ENCODE results near the gene GNB5.

GNB5 gene

GRCh38 chr15:52137432-52138357 lies 53.5 kb downstream of the GNB5 start:
- H3K4me3 ChIP-seq: no peak overlapping the region
- H3K36me3 ChIP-seq (ENCODE audit: insufficient read depth, low read length): no peaks in the 10 kb centered on the region
- H3K9ac ChIP-seq (ENCODE audit: insufficient read length): no peak overlapping the region
- TF ChIP-seq POLR2AphosphoS5 (IDR thresholded peaks at IDR 0.05; ENCODE audit: borderline replicate concordance, low read depth, low read length) (no peak), FOXP2 (optimal IDR thresholded peaks at IDR 0.05; ENCODE audit: control extremely low read depth, extremely low read length, insufficient read depth) (no peak), EZH2 (IDR thresholded peaks at IDR 0.05) (no peak)
- H3K9me3 ChIP-seq (ENCODE audit: low read depth, low read length): no peaks in the 10 kb centered on the region
- DNase-seq (ENCODE audit: low read depth, low spot score): no peak
- no peak overlapping the region for H3K27ac ChIP-seq

GRCh38 chr15:52136442-52136980 lies 54.7 kb downstream of the GNB5 start:
- Histone ChIP-seq H3K36me3 (ENCODE audit: insufficient read depth, low read length) (no peaks in the 10 kb centered on the region), H3K4me3 (no peak overlapping the region), H3K9ac (ENCODE audit: insufficient read length) (no peak overlapping the region), H3K9me3 (ENCODE audit: low read depth, low read length) (no peaks in the 10 kb centered on the region), H3K27ac (no peak overlapping the region)
- no peak for DNase-seq (ENCODE audit: low read depth, low spot score)
- TF ChIP-seq POLR2AphosphoS5 (IDR thresholded peaks at IDR 0.05; ENCODE audit: borderline replicate concordance, low read depth, low read length) (no peak), FOXP2 (optimal IDR thresholded peaks at IDR 0.05; ENCODE audit: control extremely low read depth, extremely low read length, insufficient read depth) (no peak), EZH2 (IDR thresholded peaks at IDR 0.05) (no peak)

GRCh38 chr15:52134502-52135144 lies 56.6 kb downstream of the GNB5 start:
- no peak overlapping the region for H3K27ac ChIP-seq
- H3K4me3 ChIP-seq: no peak overlapping the region
- H3K9me3 ChIP-seq (ENCODE audit: low read depth, low read length): no peaks in the 10 kb centered on the region
- no peaks in the 10 kb centered on the region for H3K36me3 ChIP-seq (ENCODE audit: insufficient read depth, low read length)
- TF ChIP-seq POLR2AphosphoS5 (IDR thresholded peaks at IDR 0.05; ENCODE audit: borderline replicate concordance, low read depth, low read length) (no peak), EZH2 (IDR thresholded peaks at IDR 0.05) (no peak), FOXP2 (optimal IDR thresholded peaks at IDR 0.05; ENCODE audit: control extremely low read depth, extremely low read length, insufficient read depth) (no peak)
- DNase-seq (ENCODE audit: low read depth, low spot score): no peak
- no peak overlapping the region for H3K9ac ChIP-seq (ENCODE audit: insufficient read length)

- H3K9me3 ChIP-seq (ENCODE audit: low read depth, low read length): no peaks in the 10 kb centered on the region
- no peak overlapping the region for H3K4me3 ChIP-seq
- no peak for DNase-seq (ENCODE audit: low read depth, low spot score)
- no peak for TF ChIP-seq POLR2AphosphoS5 (IDR thresholded peaks at IDR 0.05; ENCODE audit: borderline replicate concordance, low read depth, low read length)
- TF ChIP-seq FOXP2 (optimal IDR thresholded peaks at IDR 0.05; ENCODE audit: control extremely low read depth, extremely low read length, insufficient read depth): no peak
- no peak for TF ChIP-seq EZH2 (IDR thresholded peaks at IDR 0.05)
- no peak overlapping the region for H3K27ac ChIP-seq
- H3K36me3 ChIP-seq (ENCODE audit: insufficient read depth, low read length): no peaks in the 10 kb centered on the region
- H3K9ac ChIP-seq (ENCODE audit: insufficient read length): no peak overlapping the region
Observed at GRCh38 chr15:52133510-52134220, 57.5 kb downstream of the GNB5 start.

- Histone ChIP-seq H3K9me3 (ENCODE audit: low read depth, low read length) (no peaks in the 10 kb centered on the region), H3K27ac (no peak overlapping the region), H3K4me3 (no peak overlapping the region), H3K9ac (ENCODE audit: insufficient read length) (no peak overlapping the region), H3K36me3 (ENCODE audit: insufficient read depth, low read length) (no peaks in the 10 kb centered on the region)
- no peak for DNase-seq (ENCODE audit: low read depth, low spot score)
- no peak for TF ChIP-seq POLR2AphosphoS5 (IDR thresholded peaks at IDR 0.05; ENCODE audit: borderline replicate concordance, low read depth, low read length)
- TF ChIP-seq EZH2 (IDR thresholded peaks at IDR 0.05): no peak
- TF ChIP-seq FOXP2 (optimal IDR thresholded peaks at IDR 0.05; ENCODE audit: control extremely low read depth, extremely low read length, insufficient read depth): no peak
Observed at GRCh38 chr15:52132066-52132465, 59.1 kb downstream of the GNB5 start.

- Histone ChIP-seq H3K36me3 (ENCODE audit: insufficient read depth, low read length) (no peaks in the 10 kb centered on the region), H3K27ac (no peak overlapping the region), H3K4me3 (no peak overlapping the region), H3K9me3 (ENCODE audit: low read depth, low read length) (no peaks in the 10 kb centered on the region), H3K9ac (ENCODE audit: insufficient read length) (no peak overlapping the region)
- DNase-seq (ENCODE audit: low read depth, low spot score): no peak
- TF ChIP-seq FOXP2 (optimal IDR thresholded peaks at IDR 0.05; ENCODE audit: control extremely low read depth, extremely low read length, insufficient read depth) (no peak), EZH2 (IDR thresholded peaks at IDR 0.05) (no peak), POLR2AphosphoS5 (IDR thresholded peaks at IDR 0.05; ENCODE audit: borderline replicate concordance, low read depth, low read length) (no peak)
Observed at GRCh38 chr15:52128568-52128967, 62.6 kb downstream of the GNB5 start.

GRCh38 chr15:52124270-52124880 lies 66.8 kb downstream of the GNB5 start:
- no peak for TF ChIP-seq EZH2 (IDR thresholded peaks at IDR 0.05)
- TF ChIP-seq FOXP2 (optimal IDR thresholded peaks at IDR 0.05; ENCODE audit: control extremely low read depth, extremely low read length, insufficient read depth): no peak
- TF ChIP-seq POLR2AphosphoS5 (IDR thresholded peaks at IDR 0.05; ENCODE audit: borderline replicate concordance, low read depth, low read length): no peak
- no peak overlapping the region for H3K9ac ChIP-seq (ENCODE audit: insufficient read length)
- no peaks in the 10 kb centered on the region for H3K36me3 ChIP-seq (ENCODE audit: insufficient read depth, low read length)
- H3K9me3 ChIP-seq (ENCODE audit: low read depth, low read length): no peaks in the 10 kb centered on the region
- H3K4me3 ChIP-seq: no peak overlapping the region
- no peak for DNase-seq (ENCODE audit: low read depth, low spot score)
- no peak overlapping the region for H3K27ac ChIP-seq
